AG04449 (cell line): ENCODE results near the gene SLC34A3.

ENCODE experiments used
- CTCF ChIA-PET: fragments of 350-600 bp; formaldehyde crosslinking; extraction: SDS; loops from one replicate; lab custom pipeline; 2021; ENCODE audit warnings: antibody characterized with exemption; lab: Yijun Ruan, JAX
- POLR2A ChIA-PET: fragments of 400-600, 350-600 bp; formaldehyde crosslinking; extraction: SDS; loops from one replicate; lab custom pipeline; 2020; ENCODE audit warnings: antibody characterized with exemption, inconsistent platforms; lab: Yijun Ruan, JAX
- DNase-seq: peaks from one replicate; pipeline ENCODE4 v3.0.0-alpha.2; 2010; ENCODE audit warnings: low read depth, low spot score
- H3K4me3 ChIP-seq: 2 replicates; pipeline ENCODE4 v1.5.1; 2011; ENCODE audit warnings: low read depth, mild to moderate bottlenecking, control low read depth, low read length
- CTCF ChIP-seq: IDR thresholded peaks from one replicate; pipeline ENCODE4 v1.5.1; 2011; ENCODE audit warnings: mild to moderate bottlenecking, moderate library complexity, low read length, control low read depth, inconsistent platforms; ENCODE audit not compliant: insufficient read depth; ENCODE audit errors: missing control alignments

SLC34A3 gene

GRCh38 chr9:137217276-137218211 is 13.2 kb upstream of the SLC34A3 start:
- POLR2A ChIA-PET = interaction anchor here (1.9 kb wide), 1 partner anchor 23 kb away, joined by 9 read pairs; the partner anchor contains the start of gene TUBB4B
- H3K4me3 ChIP-seq = no peak overlapping the region

GRCh38 chr9:137218212-137218753 is 12.4 kb upstream of the SLC34A3 start:
- DNase-seq = no peak
- CTCF ChIA-PET = interaction anchor here (1.4 kb wide), 1 partner anchor 9 kb away, joined by 5 read pairs; the partner anchor contains the start of gene RNF224
- H3K4me3 ChIP-seq = no peak overlapping the region
- POLR2A ChIA-PET = no interaction called here
- TF ChIP-seq CTCF = no peak

More at GRCh38 chr9:137217276-137218211, 13.2 kb upstream of the SLC34A3 start:
- TF ChIP-seq CTCF = no peak
- DNase-seq = no peak
- CTCF ChIA-PET = no interaction called here

- CTCF ChIA-PET = interaction anchor here (1.0 to 1.4 kb wide), 2 partner anchors 9 to 18 kb away, joined by 4 to 5 read pairs; partner anchors contain the start of gene RNF224
- TF ChIP-seq CTCF = no peak
- no peak overlapping the region for H3K4me3 ChIP-seq
- POLR2A ChIA-PET = no interaction called here
- DNase-seq = no peak
Observed at GRCh38 chr9:137218754-137219271, 11.9 kb upstream of the SLC34A3 start.

GRCh38 chr9:137219757-137220316 is 10.9 kb upstream of the SLC34A3 start:
- H3K4me3 ChIP-seq = no peak overlapping the region
- POLR2A ChIA-PET = interaction anchor here (0.7 to 1.4 kb wide), 2 partner anchors 19 to 21 kb away, joined by 4 read pairs; partner anchors contain the start of gene TPRN
- CTCF ChIA-PET = interaction anchor here (0.5 to 1.0 kb wide), 2 partner anchors 17 to 29 kb away, joined by 3 to 4 read pairs; no protein-coding TSS in a partner anchor
- TF ChIP-seq CTCF = no peak
- no peak for DNase-seq

GRCh38 chr9:137220317-137221094 is 10.2 kb upstream of the SLC34A3 start:
- ChIA-PET CTCF (interaction anchor here (0.7 to 3.8 kb wide), 4 partner anchors 16 to 191 kb away, joined by 3 to 14 read pairs (median 3); partner anchors contain the start of gene NPDC1), POLR2A (interaction anchor here (1.4 to 3.1 kb wide), 2 partner anchors 20 kb away, joined by 4 to 19 read pairs; partner anchors contain the start of genes TPRN and TUBB4B)
- TF ChIP-seq CTCF = no peak
- DNase-seq = no peak
- no peak overlapping the region for H3K4me3 ChIP-seq
